SK-N-SH (cell line): ENCODE results near the gene WNT6. TPM values are rescaled to one million over a fixed set of nuclear protein-coding genes. Genes with fewer than 3 reads are reported as not detected.

Experiments
- CTCF ChIA-PET: fragments of 300-600, 350-600 bp; formaldehyde crosslinking; extraction: SDS; loops from one replicate; lab custom pipeline; 2021; lab: Yijun Ruan, JAX
- POLR2A ChIA-PET: fragments of 350-600 bp; sonication (Branson Sonifier 250); formaldehyde crosslinking; extraction: SDS; loops from one replicate; lab custom pipeline; 2020; ENCODE audit warnings: antibody characterized with exemption, inconsistent platforms; lab: Yijun Ruan, JAX
- DNase-seq: peaks from one replicate; pipeline ENCODE4 v3.0.0; 2012
- H2AFZ ChIP-seq: fragments of 200-600 bp; sonication (generic); 2 replicates; pipeline ENCODE4 v1.8.1; 2016; ENCODE audit warnings: antibody characterized with exemption, mild to moderate bottlenecking, low read depth
- H3F3A ChIP-seq: fragments of 200-600 bp; sonication (generic); replicated peaks from 2 replicates; pipeline ENCODE3; 2016; ENCODE audit warnings: antibody characterized with exemption, mild to moderate bottlenecking; ENCODE audit not compliant: insufficient read depth
- H3K27ac ChIP-seq, 2 experiments: fragments of 200-500 bp in 1 of 2; fragments of 200-600 bp in 1 of 2; sonication (Bioruptor generic) in 1 of 2; sonication (generic), shearing (Covaris generic) in 1 of 2; 2 replicates each; pipeline versions ENCODE4 v1.5.1 to v1.6.1; 2014 to 2016; ENCODE audit warnings: low read depth in 2 of 2, inconsistent platforms in 1 of 2, low read length in 1 of 2, mild to moderate bottlenecking in 1 of 2, mixed read lengths in 1 of 2
- H3K27me3 ChIP-seq: fragments of 200-600 bp; sonication (generic), shearing (Covaris generic); 2 replicates; pipeline ENCODE4 v1.6.1; 2016; ENCODE audit warnings: mixed run types; ENCODE audit not compliant: insufficient read depth
- H3K36me3 ChIP-seq, 2 experiments: fragments of 200-500 bp in 1 of 2; fragments of 200-600 bp in 1 of 2; sonication (Bioruptor generic) in 1 of 2; sonication (generic) in 1 of 2; replicated peaks in 1 of 2; 2 replicates each; pipeline versions ENCODE3 to v1.5.1; 2014 to 2016; ENCODE audit warnings: low read length in 1 of 2, mild to moderate bottlenecking in 1 of 2; ENCODE audit not compliant: insufficient read depth in 2 of 2, control insufficient read depth in 1 of 2
- H3K4me1 ChIP-seq, 2 experiments: fragments of 200-500 bp in 1 of 2; fragments of 200-600 bp in 1 of 2; sonication (Bioruptor generic) in 1 of 2; sonication (generic), shearing (Covaris generic) in 1 of 2; 2 replicates each; pipeline versions ENCODE4 v1.5.1 to v1.6.1; 2014 to 2016; ENCODE audit warnings: low read depth in 1 of 2, low read length in 1 of 2, mixed run types in 1 of 2; ENCODE audit not compliant: insufficient read depth in 2 of 2, control insufficient read depth in 1 of 2
- H3K4me2 ChIP-seq: fragments of 200-600 bp; sonication (generic), shearing (Covaris generic); 2 replicates; pipeline ENCODE4 v1.6.1; 2017; ENCODE audit warnings: mixed run types
- H3K4me3 ChIP-seq, 2 experiments: fragments of 200-500 bp in 1 of 2; fragments of 200-600 bp in 1 of 2; sonication (Bioruptor generic) in 1 of 2; sonication (generic), shearing (Covaris generic) in 1 of 2; 2 replicates each; pipeline versions ENCODE4 v1.5.1 to v1.8.1; 2014 to 2016; ENCODE audit warnings: low read depth in 2 of 2, inconsistent platforms in 1 of 2, low read length in 1 of 2, mild to moderate bottlenecking in 1 of 2, mixed read lengths in 1 of 2, moderate library complexity in 1 of 2
- H3K79me2 ChIP-seq: fragments of 200-600 bp; sonication (generic); 2 replicates; pipeline ENCODE4 v1.8.1; 2017; ENCODE audit warnings: mild to moderate bottlenecking; ENCODE audit not compliant: insufficient read depth
- H3K9ac ChIP-seq: fragments of 200-600 bp; sonication (generic); 2 replicates; pipeline ENCODE4 v1.6.1; 2017; ENCODE audit warnings: mixed run types
- H3K9me2 ChIP-seq: fragments of 200-600 bp; sonication (generic); 2 replicates; pipeline ENCODE4 v1.6.1; 2017; ENCODE audit warnings: mixed run types
- H3K9me3 ChIP-seq: fragments of 200-600 bp; sonication (generic); 2 replicates; pipeline ENCODE4 v1.6.1; 2017; ENCODE audit warnings: mixed run types, mild to moderate bottlenecking, moderate library complexity
- H4K20me1 ChIP-seq: fragments of 200-600 bp; sonication (generic); 2 replicates; pipeline ENCODE4 v1.6.1; 2017; ENCODE audit warnings: mild to moderate bottlenecking, mixed run types; ENCODE audit not compliant: insufficient read depth
- CHD2 ChIP-seq: fragments of 150-350 bp; IDR thresholded peaks from 2 replicates; pipeline ENCODE4 v1.6.1; 2018; ENCODE audit warnings: low read length; ENCODE audit not compliant: partially characterized antibody
- ELF1 ChIP-seq: IDR thresholded peaks from 2 replicates; pipeline ENCODE4 v1.4.0; 2012
- EP300 ChIP-seq, 2 experiments: IDR thresholded peaks; 2 replicates each; pipeline versions ENCODE4 v1.4.0 to v1.6.1; 2012; ENCODE audit warnings: borderline replicate concordance in 1 of 2, low read depth in 1 of 2, low read length in 1 of 2
- FOXM1 ChIP-seq: IDR thresholded peaks from 2 replicates; pipeline ENCODE4 v1.4.0; 2012; ENCODE audit warnings: low read depth, mild to moderate bottlenecking
- GATA2 ChIP-seq: sonication (generic); formaldehyde crosslinking; IDR thresholded peaks from 2 replicates; pipeline ENCODE4 v1.5.0; 2020; ENCODE audit warnings: mild to moderate bottlenecking, missing genetic modification reagents
- IRF3 ChIP-seq: fragments of 150-350 bp; IDR thresholded peaks from 2 replicates; pipeline ENCODE4 v1.6.1; 2016; ENCODE audit warnings: mild to moderate bottlenecking, low read depth, low read length
- MAX ChIP-seq: IDR thresholded peaks from 2 replicates; pipeline ENCODE4 v1.4.0; 2012; ENCODE audit warnings: low read depth
- MEF2A ChIP-seq: IDR thresholded peaks from 2 replicates; pipeline ENCODE4 v1.4.0; 2012; ENCODE audit warnings: low read depth, borderline replicate concordance
- MXI1 ChIP-seq: IDR thresholded peaks from 2 replicates; pipeline ENCODE4 v1.6.1; 2012; ENCODE audit warnings: mild to moderate bottlenecking, low read depth, low read length, improper control_type of control experiment
- NFIC ChIP-seq: IDR thresholded peaks from 2 replicates; pipeline ENCODE4 v1.4.0; 2012; ENCODE audit warnings: borderline replicate concordance
- NRF1 ChIP-seq: IDR thresholded peaks from 2 replicates; pipeline ENCODE4 v1.6.1; 2012; ENCODE audit warnings: low read depth, mild to moderate bottlenecking, low read length
- POLR2AphosphoS5 ChIP-seq: IDR thresholded peaks from 2 replicates; pipeline ENCODE4 v1.6.1; 2012; ENCODE audit warnings: low read depth, low read length
- RCOR1 ChIP-seq: fragments of 150-350 bp; IDR thresholded peaks from 2 replicates; pipeline ENCODE4 v1.6.1; 2017; ENCODE audit warnings: antibody characterized with exemption, low read length
- RFX5 ChIP-seq: IDR thresholded peaks from 2 replicates; pipeline ENCODE4 v1.6.1; 2012; ENCODE audit warnings: mild to moderate bottlenecking, improper control_type of control experiment, low read length
- RXRA ChIP-seq: IDR thresholded peaks from 2 replicates; pipeline ENCODE4 v1.4.0; 2012; ENCODE audit warnings: low read depth, mild to moderate bottlenecking, borderline replicate concordance
- SIN3A ChIP-seq: IDR thresholded peaks from 2 replicates; pipeline ENCODE4 v1.6.1; 2012; ENCODE audit warnings: low read depth, mild to moderate bottlenecking, low read length, moderate library complexity, borderline replicate concordance
- SMC3 ChIP-seq: IDR thresholded peaks from 2 replicates; pipeline ENCODE4 v1.6.1; 2012; ENCODE audit warnings: low read depth, low read length, improper control_type of control experiment
- TCF12 ChIP-seq: IDR thresholded peaks from 2 replicates; pipeline ENCODE4 v1.4.0; 2012
- TEAD4 ChIP-seq: IDR thresholded peaks from 2 replicates; pipeline ENCODE4 v1.4.0; 2012; ENCODE audit warnings: mild to moderate bottlenecking, borderline replicate concordance; ENCODE audit not compliant: insufficient read depth
- USF2 ChIP-seq: fragments of 150-350 bp; IDR thresholded peaks from 2 replicates; pipeline ENCODE4 v1.6.1; 2017; ENCODE audit warnings: antibody characterized with exemption, low read length, low read depth, borderline replicate concordance
- ZBTB33 ChIP-seq: IDR thresholded peaks from 2 replicates; pipeline ENCODE4 v1.4.0; 2012; ENCODE audit warnings: low read depth, borderline replicate concordance
- WGBS: methylation state at CpG from one replicate; pipeline ENCODE4 v1.1.6; 2017; ENCODE audit warnings: low lambda C conversion rate; 5-methylcytosine and 5-hydroxymethylcytosine counted together
- polyA plus RNA-seq, 3 experiments: library from polyadenylated mRNA; depleted of rRNA; stranded (reverse); fragments of >200 nt; gene quantifications; 2 replicates each; pipeline ENCODE4 v1.2.3, GENCODE V29; 2012

Gene WNT6
- polyA plus RNA-seq, 1 of the 3 experiments (the other 2 are of a cell fraction), result 0.08 TPM

- Histone ChIP-seq H4K20me1 (no peaks in the 10 kb centered on the region), H3K27me3 (peaks cover 30% of the 10 kb centered on the region), H3K9ac (no peak overlapping the region), H3K4me2 (no peak overlapping the region), H3K4me1 (peaks cover 0 to 50% of the 10 kb centered on the region in 2 experiments; a peak in 2 of 4 replicates), H3K4me3 (no peak overlapping the region), H3K9me3 (no peaks in the 10 kb centered on the region), H3K36me3 (no peaks in the 10 kb centered on the region), H3K9me2 (no peaks in the 10 kb centered on the region), H3K79me2 (no peaks in the 10 kb centered on the region), H3F3A (peaks cover 3% of the 10 kb centered on the region), H3K27ac (peak overlapping the region in 1 of 2 experiments; percentile 62; a peak in 2 of 4 replicates), H2AFZ (no peak overlapping the region)
- WGBS, result 34% methylated on average over 2 of the region's 2 CpGs
- TF ChIP-seq TCF12, result no peak
- TF ChIP-seq SMC3, result no peak
- TF ChIP-seq NFIC, result no peak
- no peak for TF ChIP-seq IRF3
- no peak for TF ChIP-seq MEF2A
- TF ChIP-seq POLR2AphosphoS5, result no peak
- TF ChIP-seq RCOR1, result no peak
- TF ChIP-seq RFX5, result no peak
- TF ChIP-seq MXI1, result no peak
- TF ChIP-seq FOXM1, result no peak
- TF ChIP-seq EP300 (IDR thresholded peaks at IDR 0.05; ENCODE audit: borderline replicate concordance in 1 of 2, low read depth in 1 of 2, low read length in 1 of 2), result 0 out of 4 replicates have a peak, but pooled peaks of 1 of the 2 experiments have one; percentile 36
- no peak for TF ChIP-seq ZBTB33
- peak; percentile 72 for TF ChIP-seq GATA2 (CRISPR knock-in tag)
- TF ChIP-seq MAX, result no peak
- no peak for TF ChIP-seq ELF1
- TF ChIP-seq USF2, result no peak
- TF ChIP-seq TEAD4, result no peak
- no peak for TF ChIP-seq SIN3A
- TF ChIP-seq CHD2, result peak; percentile 29
- TF ChIP-seq NRF1, result no peak
- TF ChIP-seq RXRA, result no peak
- ChIA-PET POLR2A (interaction anchor here (1.4 to 3.4 kb wide), 3 partner anchors 16 to 34 kb away, joined by 3 to 20 read pairs (median 11); no protein-coding TSS in a partner anchor), CTCF (interaction anchor here (0.6 to 22.5 kb wide), 41 partner anchors 16 to 284 kb away, joined by 3 to 795 read pairs (median 8); partner anchors contain the start of genes CDK5R2, IHH, NHEJ1 and WNT6)
- DNase-seq, result no peak
These were observed 16.2 kb downstream of the WNT6 start for GRCh38 chr2:218875692-218876246.
